Breast epithelium (tissue), 4 donors: ENCODE measurements around the gene CD320. TPM values are rescaled to one million over a fixed set of nuclear protein-coding genes. Genes with fewer than 3 reads are reported as not detected.

Source experiments
- DNase-seq, 2 donors: peaks; one replicate each; pipeline ENCODE4 v3.0.0-alpha.2; 2019; ENCODE audit warnings: low spot score in 2 of 2
- H3K27ac ChIP-seq, 2 donors: fragments of 200-600 bp; sonication (generic) in 1 of 2; one replicate each; pipeline ENCODE4 v1.5.1; 2016 to 2019; ENCODE audit warnings: mild to moderate bottlenecking in 1 of 2
- H3K27me3 ChIP-seq, 2 donors: fragments of 200-600 bp; sonication (generic) in 1 of 2; one replicate each; pipeline versions ENCODE4 v1.5.1 to v1.6.0; 2017 to 2019; ENCODE audit warnings: control low read depth in 1 of 2, mild to moderate bottlenecking in 1 of 2
- H3K36me3 ChIP-seq: fragments of 200-600 bp; one replicate; pipeline ENCODE4 v1.5.1; 2019
- H3K4me1 ChIP-seq, 2 donors: fragments of 200-600 bp; sonication (generic); one replicate each; pipeline ENCODE4 v1.5.1; 2016 to 2019; ENCODE audit warnings: control low read depth in 1 of 2
- H3K4me3 ChIP-seq, 3 donors: fragments of 200-600 bp; sonication (generic); 1 replicate in 2 of 3; 2 replicates in 1 of 3; pipeline ENCODE4 v1.5.1; 2016 to 2019; ENCODE audit warnings: mild to moderate bottlenecking in 3 of 3, moderate library complexity in 2 of 3
- H3K9me3 ChIP-seq, 2 donors: fragments of 200-600 bp; sonication (generic) in 1 of 2; one replicate each; pipeline ENCODE4 v1.5.1; 2016 to 2019; ENCODE audit warnings: control low read depth in 1 of 2
- POLR2A ChIP-seq: fragments of 450-650 bp; IDR thresholded peaks from one replicate; pipeline ENCODE4 v1.6.1; 2016; ENCODE audit warnings: antibody characterized with exemption, mild to moderate bottlenecking, moderate library complexity
- POLR2AphosphoS5 ChIP-seq, 3 donors: sonication (generic); formaldehyde crosslinking; IDR thresholded peaks; one replicate each; pipeline ENCODE4 v1.6.1; 2017; ENCODE audit warnings: antibody characterized with exemption in 3 of 3
- intact Hi-C: fragments of 100-400 bp; cut with DNase I; formaldehyde crosslinking; loops from one replicate; pipeline ENCODE4 v1.15.1; 2023; ENCODE audit warnings: low total_unique reads
- total RNA-seq, 3 donors: library from RNA; depleted of rRNA; stranded (reverse); fragments of >200 nt; gene quantifications; one replicate each; pipeline ENCODE4 v1.1.0, GENCODE V29; 2016
- TF ChIP-seq, protein P1 (sequence below), 3 donors: fragments of 450-650 bp; IDR thresholded peaks; one replicate each; pipeline ENCODE4 v1.5.1; 2016 to 2017; ENCODE audit warnings: antibody characterized with exemption in 3 of 3, mild to moderate bottlenecking in 3 of 3, moderate library complexity in 3 of 3

CD320 gene
- total RNA-seq, 3 donors from 2014 or later = 26.9 to 98.6 (median 30.9) TPM

DNA sequence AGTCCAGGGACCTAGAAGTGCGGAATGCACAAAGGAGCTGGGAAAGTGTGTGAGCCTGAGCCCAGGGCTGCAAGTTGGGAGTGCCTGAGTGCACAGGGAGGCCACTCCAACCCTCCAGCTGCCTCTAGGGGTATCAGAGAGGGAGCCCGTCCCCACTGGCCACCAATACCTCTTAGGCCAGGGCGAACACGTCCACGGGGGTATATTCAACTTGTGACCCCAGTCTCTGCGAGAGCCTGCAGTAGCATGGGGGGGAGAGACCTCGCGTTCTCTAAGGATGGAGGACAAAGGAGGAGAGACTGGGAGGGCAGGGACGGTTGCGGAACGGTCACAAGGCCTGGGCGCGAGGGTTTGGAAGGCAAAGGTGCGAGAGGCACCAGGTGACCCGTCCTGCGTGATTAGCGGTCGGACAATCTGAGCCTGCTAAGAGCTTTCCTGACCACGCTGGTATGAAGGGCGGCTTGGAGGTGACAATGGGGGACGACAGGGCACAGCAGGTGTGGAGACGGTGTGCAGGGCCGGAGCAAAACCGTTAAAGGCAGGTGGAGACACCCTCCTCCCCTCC lies 676 bp downstream of the CD320 start:
- H3K9me3 ChIP-seq = no peaks in the 10 kb centered on the region
- H3K4me1 ChIP-seq = peaks cover 3 to 9% of the 10 kb centered on the region in 2 donors
- no peaks in the 10 kb centered on the region for H3K27me3 ChIP-seq
- DNase-seq = peak in 1 of 2 donors; percentile 17
- H3K4me3 ChIP-seq = peak overlapping the region; percentile 57 to 74 (median 62)
- TF ChIP-seq, protein P1, sequence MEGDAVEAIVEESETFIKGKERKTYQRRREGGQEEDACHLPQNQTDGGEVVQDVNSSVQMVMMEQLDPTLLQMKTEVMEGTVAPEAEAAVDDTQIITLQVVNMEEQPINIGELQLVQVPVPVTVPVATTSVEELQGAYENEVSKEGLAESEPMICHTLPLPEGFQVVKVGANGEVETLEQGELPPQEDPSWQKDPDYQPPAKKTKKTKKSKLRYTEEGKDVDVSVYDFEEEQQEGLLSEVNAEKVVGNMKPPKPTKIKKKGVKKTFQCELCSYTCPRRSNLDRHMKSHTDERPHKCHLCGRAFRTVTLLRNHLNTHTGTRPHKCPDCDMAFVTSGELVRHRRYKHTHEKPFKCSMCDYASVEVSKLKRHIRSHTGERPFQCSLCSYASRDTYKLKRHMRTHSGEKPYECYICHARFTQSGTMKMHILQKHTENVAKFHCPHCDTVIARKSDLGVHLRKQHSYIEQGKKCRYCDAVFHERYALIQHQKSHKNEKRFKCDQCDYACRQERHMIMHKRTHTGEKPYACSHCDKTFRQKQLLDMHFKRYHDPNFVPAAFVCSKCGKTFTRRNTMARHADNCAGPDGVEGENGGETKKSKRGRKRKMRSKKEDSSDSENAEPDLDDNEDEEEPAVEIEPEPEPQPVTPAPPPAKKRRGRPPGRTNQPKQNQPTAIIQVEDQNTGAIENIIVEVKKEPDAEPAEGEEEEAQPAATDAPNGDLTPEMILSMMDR (IDR thresholded peaks at IDR 0.05) = no peak
- no peak for TF ChIP-seq POLR2A
- no peak for TF ChIP-seq POLR2AphosphoS5 (IDR thresholded peaks at IDR 0.05)
- intact Hi-C loops = no loop called here
- no peaks in the 10 kb centered on the region for H3K36me3 ChIP-seq
- H3K27ac ChIP-seq = peak overlapping the region; percentile 37 to 70

- Histone ChIP-seq H3K4me1 (peaks cover 3 to 9% of the 10 kb centered on the region in 2 donors), H3K27me3 (no peaks in the 10 kb centered on the region), H3K9me3 (no peaks in the 10 kb centered on the region), H3K36me3 (no peaks in the 10 kb centered on the region), H3K27ac (peak overlapping the region in 1 of 2 donors; percentile 51), H3K4me3 (peak overlapping the region in 2 of 3 donors; percentile 4 to 36)
- DNase-seq = peak; percentile 15 to 51
- intact Hi-C loops = no loop called here
- TF ChIP-seq, protein P1 (IDR thresholded peaks at IDR 0.05) = no peak
- TF ChIP-seq POLR2A (no peak), POLR2AphosphoS5 (IDR thresholded peaks at IDR 0.05) (no peak)
These were observed 1.7 kb downstream of the CD320 start for GRCh38 chr19:8306235-8307054.

DNA sequence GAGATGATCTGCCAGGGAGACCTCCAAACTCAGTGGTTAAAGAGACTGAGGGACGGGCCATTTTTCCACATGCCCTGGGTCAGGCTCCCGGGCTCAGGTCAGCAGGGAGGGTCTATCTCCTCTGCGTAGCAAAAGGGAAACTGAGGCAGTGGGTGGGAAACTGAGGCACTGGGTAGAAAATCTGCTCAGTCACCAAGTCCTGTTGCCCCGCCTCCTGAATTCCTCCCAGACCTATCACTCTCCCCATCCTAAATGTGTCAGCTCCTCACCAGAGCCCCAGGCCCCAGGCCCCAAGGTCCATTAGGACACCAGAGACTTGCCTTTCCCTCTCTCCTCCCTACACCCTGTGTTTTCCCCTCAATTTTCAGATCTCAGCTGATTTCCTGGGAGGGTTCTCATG lies 2.4 kb downstream of the CD320 start:
- peaks cover 3 to 9% of the 10 kb centered on the region in 2 donors for H3K4me1 ChIP-seq
- TF ChIP-seq, protein P1 (IDR thresholded peaks at IDR 0.05) = no peak
- TF ChIP-seq POLR2A = no peak
- TF ChIP-seq POLR2AphosphoS5 (IDR thresholded peaks at IDR 0.05) = no peak
- no peaks in the 10 kb centered on the region for H3K9me3 ChIP-seq
- DNase-seq = peak in 1 of 2 donors; percentile 14
- H3K4me3 ChIP-seq = peak overlapping the region in 1 of 3 donors; percentile 36
- H3K27me3 ChIP-seq = no peaks in the 10 kb centered on the region
- intact Hi-C loops = no loop called here
- peak overlapping the region in 1 of 2 donors; percentile 51 for H3K27ac ChIP-seq
- H3K36me3 ChIP-seq = no peaks in the 10 kb centered on the region

DNA sequence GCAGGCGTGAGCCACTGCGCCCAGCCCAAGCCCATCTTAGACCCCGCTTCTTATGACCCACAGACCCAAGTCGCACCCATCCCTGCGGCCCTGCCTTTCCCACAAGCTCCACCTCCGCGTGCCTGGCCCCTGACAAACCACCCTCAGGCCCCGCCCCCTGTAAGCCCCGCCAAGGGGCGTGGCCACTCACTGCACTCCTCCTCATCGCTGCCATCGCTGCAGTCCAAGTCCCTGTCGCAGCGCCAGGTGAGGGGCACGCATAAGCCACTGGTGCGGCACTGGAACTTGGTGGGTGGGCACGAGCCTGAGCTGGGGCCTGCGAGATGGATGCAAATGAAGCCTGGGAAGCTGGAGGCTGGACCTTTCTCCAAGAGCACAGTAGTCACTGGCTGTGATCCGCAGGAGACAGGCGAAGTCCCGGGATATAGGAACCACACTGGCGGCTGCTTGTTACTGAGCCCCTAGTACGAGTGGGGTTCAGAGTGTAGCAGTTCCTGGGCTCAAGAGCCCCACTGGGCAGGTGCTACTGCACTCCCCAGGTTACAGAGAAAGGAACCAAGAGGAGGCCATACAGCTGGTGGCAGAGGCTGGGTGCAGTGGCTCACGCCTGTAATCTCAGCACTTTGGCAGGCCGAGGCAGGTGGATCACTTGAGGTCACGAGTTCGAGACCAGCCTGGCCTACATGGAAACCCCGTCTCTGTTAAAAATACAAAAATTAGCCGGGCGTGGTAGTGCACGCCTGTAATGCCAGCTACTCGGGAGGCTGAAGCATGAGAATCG lies 3.1 kb downstream of the CD320 start:
- intact Hi-C loops = loop anchor here (5.0 kb wide), 1 partner anchor 1013 kb away; the partner anchor contains the start of gene INSR
- TF ChIP-seq, protein P1 (IDR thresholded peaks at IDR 0.05) = no peak
- TF ChIP-seq POLR2AphosphoS5 (IDR thresholded peaks at IDR 0.05) (no peak), POLR2A (no peak)
- Histone ChIP-seq H3K9me3 (no peaks in the 10 kb centered on the region), H3K4me3 (no peak overlapping the region), H3K27me3 (no peaks in the 10 kb centered on the region), H3K27ac (no peak overlapping the region), H3K4me1 (peaks cover 3 to 9% of the 10 kb centered on the region in 2 donors), H3K36me3 (no peaks in the 10 kb centered on the region)
- peak; percentile 16 to 49 for DNase-seq
